Omental fat pad (tissue), 4 donors: ENCODE results near the gene CIBAR2. TPM values are rescaled to one million over a fixed set of nuclear protein-coding genes. Genes with fewer than 3 reads are reported as not detected.

ENCODE experiments used
- ATAC-seq: fragments of 150-250 bp; one replicate; pipeline ENCODE4 v1.9.1; 2016; ENCODE audit warnings: mild to moderate bottlenecking, moderate library complexity; ENCODE audit not compliant: low FRiP score
- DNase-seq: peaks from one replicate; pipeline ENCODE4 v3.0.0-alpha.2; 2019; ENCODE audit warnings: low spot score
- total RNA-seq, 4 donors: library from RNA; depleted of rRNA; stranded (reverse); fragments of >200 nt; gene quantifications; one replicate each; pipeline ENCODE4 v1.1.0, GENCODE V29; 2016
- TF ChIP-seq, protein P1 (sequence below), 3 donors: fragments of 450-650 bp; IDR thresholded peaks; one replicate each; pipeline ENCODE4 v1.5.1; 2016 to 2017; ENCODE audit warnings: antibody characterized with exemption in 3 of 3, mild to moderate bottlenecking in 3 of 3, moderate library complexity in 2 of 3

CIBAR2 gene
- total RNA-seq, 4 donors from 2014 or later = not detected

DNA sequence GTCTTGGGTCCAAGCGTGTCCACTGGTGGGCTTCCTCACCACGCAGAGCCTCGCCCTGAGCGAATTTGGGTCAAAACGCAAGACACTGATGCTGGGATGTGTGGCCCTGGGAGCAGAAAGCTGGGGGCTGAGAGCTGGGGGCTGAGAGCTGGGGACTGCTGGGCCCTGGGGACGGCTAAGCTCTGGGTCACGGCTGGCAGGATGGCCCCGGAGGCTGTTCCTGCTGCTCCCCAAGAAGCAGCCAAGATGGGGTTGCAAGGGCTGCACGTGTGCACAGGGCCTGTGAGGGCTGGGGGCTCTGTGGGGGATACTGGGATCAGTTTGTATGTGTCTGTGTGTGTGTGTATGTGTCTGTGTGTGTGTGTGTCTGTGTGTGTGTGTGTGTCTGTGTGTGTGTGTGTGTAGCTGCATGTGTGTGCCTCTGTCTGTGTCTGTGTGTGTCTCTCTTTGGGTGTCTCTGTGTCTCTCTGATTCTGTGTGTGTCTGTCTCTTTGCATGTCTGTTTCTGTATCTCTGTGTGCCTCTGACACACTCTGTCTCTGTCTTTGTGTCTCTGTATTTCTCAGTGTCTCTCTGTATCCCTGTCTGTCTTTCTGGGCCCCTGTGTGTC, 38.2 kb upstream of the CIBAR2 start:
- ATAC-seq (no peak), DNase-seq (no peak)
- TF ChIP-seq, protein P1, sequence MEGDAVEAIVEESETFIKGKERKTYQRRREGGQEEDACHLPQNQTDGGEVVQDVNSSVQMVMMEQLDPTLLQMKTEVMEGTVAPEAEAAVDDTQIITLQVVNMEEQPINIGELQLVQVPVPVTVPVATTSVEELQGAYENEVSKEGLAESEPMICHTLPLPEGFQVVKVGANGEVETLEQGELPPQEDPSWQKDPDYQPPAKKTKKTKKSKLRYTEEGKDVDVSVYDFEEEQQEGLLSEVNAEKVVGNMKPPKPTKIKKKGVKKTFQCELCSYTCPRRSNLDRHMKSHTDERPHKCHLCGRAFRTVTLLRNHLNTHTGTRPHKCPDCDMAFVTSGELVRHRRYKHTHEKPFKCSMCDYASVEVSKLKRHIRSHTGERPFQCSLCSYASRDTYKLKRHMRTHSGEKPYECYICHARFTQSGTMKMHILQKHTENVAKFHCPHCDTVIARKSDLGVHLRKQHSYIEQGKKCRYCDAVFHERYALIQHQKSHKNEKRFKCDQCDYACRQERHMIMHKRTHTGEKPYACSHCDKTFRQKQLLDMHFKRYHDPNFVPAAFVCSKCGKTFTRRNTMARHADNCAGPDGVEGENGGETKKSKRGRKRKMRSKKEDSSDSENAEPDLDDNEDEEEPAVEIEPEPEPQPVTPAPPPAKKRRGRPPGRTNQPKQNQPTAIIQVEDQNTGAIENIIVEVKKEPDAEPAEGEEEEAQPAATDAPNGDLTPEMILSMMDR (IDR thresholded peaks at IDR 0.05) = no peak

DNA sequence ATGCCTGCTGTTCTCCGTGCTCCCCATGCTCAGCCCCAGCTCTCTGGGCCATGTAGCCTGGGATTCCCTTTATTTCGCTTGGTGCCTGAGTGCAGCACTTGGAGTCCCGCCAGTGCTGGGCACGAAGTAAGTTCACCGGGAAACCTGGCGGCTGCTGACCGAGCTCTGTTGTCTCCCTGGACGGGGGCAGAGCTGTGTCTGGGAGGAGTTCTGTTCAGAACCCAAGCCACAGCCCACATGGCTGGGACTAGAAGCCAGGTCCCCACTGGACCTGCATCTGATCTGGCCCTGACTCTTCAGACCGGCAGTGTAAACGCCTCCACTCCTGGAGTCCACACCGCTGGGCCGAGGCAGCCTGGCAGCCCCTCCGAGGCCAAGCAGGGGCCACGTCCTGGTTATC, 37.5 kb upstream of the CIBAR2 start:
- no peak for ATAC-seq
- TF ChIP-seq, protein P1 (IDR thresholded peaks at IDR 0.05) = no peak

DNA sequence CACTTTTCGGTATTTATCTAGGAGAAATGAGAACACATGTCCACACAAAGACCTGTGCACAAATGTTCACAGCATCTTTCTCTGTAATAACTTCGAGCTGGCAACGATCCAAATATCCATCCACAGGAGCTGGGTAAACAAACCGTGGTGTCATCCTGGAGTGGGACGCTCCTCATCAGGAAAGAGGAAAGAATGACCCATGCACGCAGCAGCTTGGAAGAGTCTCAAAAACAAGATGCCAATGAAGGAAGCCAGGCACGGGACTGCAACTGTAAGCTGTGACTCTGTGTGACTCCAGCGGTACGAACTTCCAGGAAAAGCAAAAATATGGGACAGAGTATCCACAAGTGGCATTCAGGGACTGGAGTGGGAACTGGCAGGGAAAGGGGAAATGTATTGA, 36.7 kb upstream of the CIBAR2 start:
- no peak for ATAC-seq
- no peak for DNase-seq

More for the DNA sequence above, 37.5 kb upstream of the CIBAR2 start:
- no peak for DNase-seq

DNA sequence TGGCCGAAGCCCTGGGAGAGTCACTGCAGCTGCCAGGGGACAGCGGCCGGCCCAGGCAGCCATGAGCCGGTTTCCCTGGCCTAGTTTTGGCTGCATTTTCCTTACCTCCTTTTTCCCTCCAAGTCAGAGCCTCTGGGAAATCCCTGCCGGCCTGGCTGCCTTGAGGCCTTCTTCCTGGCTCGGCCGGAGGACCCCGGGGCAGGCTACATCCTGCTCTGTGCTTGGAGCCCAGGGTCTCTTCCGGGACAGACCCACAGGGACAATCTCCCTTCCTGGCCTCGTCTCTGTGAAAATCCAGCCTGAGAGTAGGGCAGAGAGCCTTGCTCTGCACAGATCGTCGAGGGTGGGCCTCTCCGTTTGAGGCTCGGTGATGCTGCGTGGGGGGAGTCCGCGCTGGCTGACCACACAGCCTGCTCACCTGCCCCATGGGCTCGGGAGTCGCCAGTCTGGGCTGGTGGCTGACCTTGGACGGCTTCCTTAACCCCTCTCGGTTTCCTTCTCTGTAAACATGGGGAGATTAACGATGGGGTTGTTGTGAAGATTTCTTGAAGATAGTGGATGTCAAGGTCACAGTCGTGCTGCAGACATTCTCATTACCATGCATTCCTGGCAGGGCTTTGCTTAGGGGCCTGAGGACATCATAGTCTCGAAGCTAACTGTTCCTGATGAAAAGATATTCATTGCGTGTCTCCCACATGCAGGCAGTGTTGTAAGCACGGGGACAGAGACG, 34.8 kb upstream of the CIBAR2 start:
- DNase-seq = no peak
- no peak for ATAC-seq
- TF ChIP-seq, protein P1 (IDR thresholded peaks at IDR 0.05) = no peak

More for the DNA sequence above, 36.7 kb upstream of the CIBAR2 start:
- TF ChIP-seq, protein P1 (IDR thresholded peaks at IDR 0.05) = no peak

DNA sequence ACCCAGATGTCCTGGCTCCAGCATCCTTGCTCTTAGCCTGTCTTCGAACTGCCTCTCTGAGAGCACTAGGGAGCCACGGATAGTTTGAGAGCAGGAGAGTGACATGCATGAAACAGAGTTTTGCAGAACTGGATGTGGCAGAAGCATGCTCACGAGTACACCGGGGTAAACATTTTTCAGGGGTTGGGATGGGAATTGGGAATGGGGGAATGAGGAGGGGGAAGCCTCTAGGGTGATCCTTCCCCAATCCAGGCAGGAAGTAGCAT, 34.2 kb upstream of the CIBAR2 start:
- TF ChIP-seq, protein P1 (IDR thresholded peaks at IDR 0.05) = no peak
- no peak for DNase-seq
- no peak for ATAC-seq

DNA sequence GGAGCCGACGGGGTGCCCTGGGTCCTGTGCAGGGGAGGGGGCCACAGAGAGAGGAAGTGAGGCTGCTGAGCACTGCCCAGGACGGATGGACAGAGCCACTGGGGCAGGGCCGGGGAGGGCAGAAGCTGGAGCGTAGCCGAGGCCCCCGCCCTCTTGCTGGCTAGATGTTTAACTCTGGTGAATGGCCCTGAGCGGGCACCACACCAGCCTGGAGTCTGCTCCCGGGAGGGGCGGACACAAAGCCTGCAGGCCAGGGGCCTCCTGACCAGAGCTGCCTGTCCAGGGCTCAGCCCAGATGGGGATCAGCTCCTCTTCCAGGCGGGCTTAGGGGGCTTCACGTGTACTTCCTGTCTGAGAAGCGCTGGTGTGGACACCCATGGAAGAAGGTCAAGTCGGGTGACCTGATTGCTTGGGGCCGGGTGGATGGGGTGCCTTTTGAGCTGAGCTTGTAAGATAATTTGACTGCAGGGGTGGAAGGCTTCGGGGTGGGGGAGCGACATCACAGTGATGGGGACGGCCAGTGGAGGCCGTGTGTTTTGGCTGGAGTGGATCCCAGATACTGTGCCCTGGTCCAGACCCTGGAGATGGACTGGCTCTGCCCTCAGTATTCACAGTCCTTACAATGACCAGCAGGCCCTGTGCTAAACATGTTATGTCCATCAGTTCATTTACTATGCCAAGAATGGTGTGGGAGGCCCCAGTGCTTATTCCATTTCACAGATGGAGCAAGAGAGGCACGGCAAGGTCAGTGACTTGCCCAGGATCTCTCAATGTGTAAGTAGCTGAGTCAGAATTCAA, 33.7 kb upstream of the CIBAR2 start:
- ATAC-seq = no peak
- DNase-seq = no peak
- TF ChIP-seq, protein P1 (IDR thresholded peaks at IDR 0.05) = no peak
